Measurements from ENCODE around the gene SMIM7.

SMIM7 gene

GRCh38 chr19:16621165-16621800 lies 38.7 kb downstream of the SMIM7 start:
- DNase-seq (ENCODE audit: low read depth), result no peak

DNA sequence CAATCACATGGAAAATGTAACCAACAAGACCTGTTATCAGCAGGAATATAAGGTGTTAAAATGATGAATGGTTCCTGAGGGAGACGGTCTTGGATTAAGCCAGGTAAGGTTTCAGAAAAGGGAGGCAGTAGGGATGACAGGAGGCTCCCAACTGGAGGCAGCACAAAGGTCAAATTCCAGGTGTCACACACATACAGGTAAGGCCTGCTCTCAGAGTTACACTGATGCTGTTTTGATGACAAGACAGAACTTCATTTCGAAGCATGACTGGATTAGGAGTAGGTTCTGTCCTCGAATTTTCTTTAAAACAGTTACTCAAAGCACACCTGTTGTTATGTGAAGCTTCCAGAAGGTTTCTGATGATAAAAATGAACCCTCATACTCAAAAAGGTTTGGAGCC lies 39.4 kb downstream of the SMIM7 start:
- no peak for DNase-seq (ENCODE audit: low read depth)

GRCh38 chr19:16620018-16620417 lies 39.9 kb downstream of the SMIM7 start:
- DNase-seq (ENCODE audit: low read depth), result no peak

- DNase-seq (ENCODE audit: low read depth), result no peak
Measured at GRCh38 chr19:16619457-16619856, 40.5 kb downstream of the SMIM7 start.

DNA sequence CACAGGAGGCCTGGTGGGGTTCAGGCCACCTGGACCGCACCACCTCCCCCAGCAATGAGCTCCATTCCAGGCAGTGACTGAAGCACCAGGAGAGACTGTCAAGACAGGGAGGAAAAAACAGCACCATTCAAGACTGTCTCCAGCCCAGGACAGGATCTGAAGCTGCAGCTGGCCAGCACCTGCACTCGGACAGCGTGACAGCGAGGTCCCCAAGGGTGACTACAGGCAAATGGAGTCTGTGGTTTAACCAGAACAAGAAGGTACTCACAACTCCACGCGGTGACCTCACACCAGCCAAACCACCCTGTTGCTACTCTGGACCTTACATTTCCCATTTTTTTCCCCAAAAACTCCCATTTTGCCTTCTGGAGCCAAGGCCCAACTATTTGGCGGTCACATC lies 41.7 kb downstream of the SMIM7 start:
- no peak for DNase-seq (ENCODE audit: low read depth)

GRCh38 chr19:16615808-16616207 lies 44.1 kb downstream of the SMIM7 start:
- no peak for DNase-seq (ENCODE audit: low read depth)

DNA sequence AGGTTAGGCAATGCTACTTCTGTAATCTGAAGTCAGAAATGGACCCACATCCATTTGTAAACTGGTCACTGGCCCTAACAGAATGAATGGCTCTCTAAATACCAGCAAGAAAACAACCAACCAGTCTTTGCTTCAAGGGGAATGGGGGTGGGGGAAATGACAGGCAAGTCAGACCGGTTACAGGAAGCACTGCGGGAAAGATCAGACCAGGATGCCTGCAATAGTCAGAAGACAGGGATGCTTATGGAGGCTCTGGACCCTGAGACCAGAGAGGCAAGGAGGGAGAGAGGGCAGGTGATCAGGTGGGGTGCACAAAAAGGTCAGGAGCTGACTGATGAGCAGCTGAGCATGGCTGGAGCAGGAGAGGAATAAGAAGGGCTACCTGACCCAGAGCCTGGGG lies 45.0 kb downstream of the SMIM7 start:
- DNase-seq (ENCODE audit: low read depth), result no peak

- no peak for DNase-seq (ENCODE audit: low read depth)
Measured at GRCh38 chr19:16613841-16614240, 46.1 kb downstream of the SMIM7 start.

GRCh38 chr19:16612636-16613035 lies 47.3 kb downstream of the SMIM7 start:
- DNase-seq (ENCODE audit: low read depth), result no peak

DNA sequence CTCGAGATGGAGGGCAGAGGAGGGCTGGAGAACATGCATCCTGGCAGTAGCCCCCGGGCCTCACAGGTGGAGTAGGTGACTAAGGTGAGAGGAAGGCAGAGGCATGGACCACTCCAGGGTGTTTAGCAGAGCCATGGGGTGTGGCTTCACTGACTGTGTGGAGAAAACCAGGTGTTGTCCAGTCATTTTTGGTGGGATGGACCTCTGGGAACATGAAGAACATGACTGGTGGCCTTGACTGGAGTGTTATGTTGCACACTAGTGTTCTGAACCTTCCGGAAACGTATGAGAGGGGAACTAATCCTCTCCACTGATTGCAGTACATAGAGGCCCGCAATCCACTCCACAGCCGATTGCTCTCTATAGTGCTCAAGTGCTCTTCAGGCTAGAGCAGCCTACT lies 48.8 kb downstream of the SMIM7 start:
- DNase-seq (ENCODE audit: low read depth), result no peak

- no peak for DNase-seq (ENCODE audit: low read depth)
Measured at GRCh38 chr19:16609511-16610200, 50.3 kb downstream of the SMIM7 start.

- DNase-seq (ENCODE audit: low read depth), result no peak
Measured at GRCh38 chr19:16608290-16608739, 51.6 kb downstream of the SMIM7 start.

- DNase-seq (ENCODE audit: low read depth), result no peak
Measured at GRCh38 chr19:16607819-16608218, 52.1 kb downstream of the SMIM7 start.

GRCh38 chr19:16605553-16605994 lies 54.4 kb downstream of the SMIM7 start:
- DNase-seq (ENCODE audit: low read depth), result no peak

GRCh38 chr19:16605115-16605514 lies 54.8 kb downstream of the SMIM7 start:
- no peak for DNase-seq (ENCODE audit: low read depth)

GRCh38 chr19:16604615-16605014 lies 55.3 kb downstream of the SMIM7 start:
- DNase-seq (ENCODE audit: low read depth), result no peak

GRCh38 chr19:16603090-16603489 lies 56.9 kb downstream of the SMIM7 start:
- DNase-seq (ENCODE audit: low read depth), result no peak

DNA sequence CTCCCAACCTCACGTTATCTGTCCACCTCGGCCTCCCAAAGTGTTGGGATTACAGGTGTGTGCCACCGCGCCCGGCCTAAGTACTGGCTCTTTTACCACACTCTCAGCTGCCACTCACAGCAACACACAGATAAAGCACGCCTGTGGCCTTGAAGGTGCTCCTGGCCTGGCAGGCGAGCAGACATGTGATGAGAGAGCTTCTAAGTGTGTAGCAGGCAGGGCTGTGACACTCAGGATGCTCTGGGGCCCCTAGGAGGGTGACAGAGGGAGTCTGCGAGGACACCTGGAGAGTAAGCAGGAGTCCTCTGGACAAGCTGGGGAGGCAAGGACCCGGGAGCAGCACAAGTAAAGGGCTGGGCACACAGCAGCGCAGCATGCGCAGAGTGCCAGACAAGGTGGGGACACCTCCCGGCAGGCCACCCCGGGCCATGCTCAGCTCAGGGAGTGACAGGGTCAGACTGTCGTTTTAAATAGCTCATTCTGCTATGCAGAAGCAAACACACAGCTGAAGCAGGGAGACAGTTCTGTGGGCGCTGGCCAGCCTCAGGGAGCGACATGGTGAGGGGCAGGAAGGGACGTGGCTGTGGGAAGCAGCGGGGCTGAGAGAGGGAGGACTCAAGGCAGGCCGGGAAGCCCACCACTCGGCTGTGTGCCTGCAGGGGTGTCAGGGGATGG lies 58.4 kb downstream of the SMIM7 start:
- DNase-seq (ENCODE audit: low read depth), result no peak

- no peak for DNase-seq (ENCODE audit: low read depth)
Measured at GRCh38 chr19:16600824-16601223, 59.1 kb downstream of the SMIM7 start.

GRCh38 chr19:16599655-16600346 lies 60.1 kb downstream of the SMIM7 start:
- no peak for DNase-seq (ENCODE audit: low read depth)

DNA sequence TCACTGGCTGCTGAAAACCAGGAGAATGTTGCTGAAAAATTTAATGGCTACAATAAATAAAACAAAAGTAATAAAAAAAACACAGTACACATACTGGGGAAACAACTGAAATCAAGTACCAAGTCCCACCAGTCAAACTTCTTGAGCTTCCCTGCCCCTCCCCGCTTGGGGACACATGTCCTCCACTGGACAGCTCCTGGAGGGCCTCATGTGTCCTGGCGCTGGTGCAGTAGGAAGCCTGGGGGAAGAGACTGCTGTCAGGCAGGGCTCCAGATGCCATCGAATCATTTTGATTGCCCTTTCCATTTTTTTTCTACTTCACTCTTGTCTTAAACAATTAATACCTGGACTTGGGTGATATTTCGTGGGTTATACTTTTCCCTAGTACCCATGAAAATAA lies 61.1 kb downstream of the SMIM7 start:
- no peak for DNase-seq (ENCODE audit: low read depth)

- no peak for DNase-seq (ENCODE audit: low read depth)
Measured at GRCh38 chr19:16596399-16596798, 63.5 kb downstream of the SMIM7 start.

Measured in activated T-cell treated with anti-CD3 and anti-CD28 coated beads for 24 hours (primary cell).